ENCODE data around the gene COMMD9. TPM values are rescaled to one million over a fixed set of nuclear protein-coding genes. Genes with fewer than 3 reads are reported as not detected.

Gene COMMD9
- total RNA-seq, 2 experiments from 2014 or later, result 30.5 to 34.1 TPM

DNA sequence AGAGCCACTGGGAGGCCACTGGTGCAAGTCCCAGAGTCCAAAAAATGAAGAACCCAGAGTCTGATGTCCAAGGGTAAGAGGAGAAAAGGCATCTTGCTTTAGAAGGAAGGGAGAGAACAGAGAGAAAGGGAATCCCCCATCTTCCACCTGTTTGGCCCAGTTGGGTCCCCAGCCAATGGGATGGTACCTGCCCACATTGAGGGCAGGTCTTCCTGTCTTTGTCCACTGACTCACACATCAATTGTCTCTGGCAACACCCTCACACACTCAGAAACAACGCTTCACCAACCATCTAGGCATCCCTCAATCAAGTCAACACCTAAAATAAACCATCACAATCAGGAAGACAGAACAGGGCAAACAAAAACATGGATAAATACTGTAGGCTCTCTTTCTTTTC lies 6.3 kb downstream of the COMMD9 start:
- no peaks in the 10 kb centered on the region for H3K36me3 Mint-ChIP-seq (ENCODE audit: low read depth)

DNA sequence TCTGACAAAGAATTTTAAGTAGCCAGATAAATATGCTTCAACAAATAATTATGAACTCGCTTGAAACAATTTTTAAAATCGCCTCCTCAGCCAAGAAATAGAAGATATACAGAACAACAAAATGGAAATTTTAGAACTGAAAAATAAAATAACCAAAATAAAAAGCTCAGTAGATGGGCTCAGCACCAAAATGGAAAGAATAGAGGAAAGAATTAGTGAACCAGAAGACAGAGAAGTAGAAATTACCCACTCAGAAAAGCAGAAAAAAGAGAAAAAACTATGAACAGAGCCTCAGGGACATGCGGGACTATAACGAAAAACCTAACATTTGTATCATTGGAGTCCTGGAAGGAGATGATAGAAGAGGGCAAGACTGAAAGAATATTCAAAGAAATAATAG lies 7.4 kb downstream of the COMMD9 start:
- DNase-seq, result no peak
- POLR2A ChIA-PET, result interaction anchor here (1.2 kb wide), 1 partner anchor 16 kb away, joined by 3 read pairs; no protein-coding TSS in a partner anchor
- H3K9me3 Mint-ChIP-seq, result no peaks in the 10 kb centered on the region
- H3K36me3 Mint-ChIP-seq (ENCODE audit: low read depth), result no peaks in the 10 kb centered on the region
- CTCF ChIA-PET, result interaction anchor here (1.5 kb wide), 1 partner anchor 211 kb away, joined by 6 read pairs; no protein-coding TSS in a partner anchor
- H3K27me3 Mint-ChIP-seq, result no peaks in the 10 kb centered on the region
- peaks cover 10% of the 10 kb centered on the region for H3K4me1 Mint-ChIP-seq
- no peak overlapping the region for H3K4me3 Mint-ChIP-seq
- no peak overlapping the region for H3K27ac Mint-ChIP-seq

More for the DNA sequence above, 6.3 kb downstream of the COMMD9 start:
- DNase-seq, result no peak
- ChIA-PET POLR2A (interaction anchor here (0.7 kb wide), 1 partner anchor 14 kb away, joined by 3 read pairs; no protein-coding TSS in a partner anchor), CTCF (no interaction called here)
- H3K4me3 Mint-ChIP-seq, result no peak overlapping the region
- peaks cover 13% of the 10 kb centered on the region for H3K4me1 Mint-ChIP-seq
- H3K27me3 Mint-ChIP-seq, result no peaks in the 10 kb centered on the region
- H3K9me3 Mint-ChIP-seq, result no peaks in the 10 kb centered on the region
- H3K27ac Mint-ChIP-seq, result no peak overlapping the region

DNA sequence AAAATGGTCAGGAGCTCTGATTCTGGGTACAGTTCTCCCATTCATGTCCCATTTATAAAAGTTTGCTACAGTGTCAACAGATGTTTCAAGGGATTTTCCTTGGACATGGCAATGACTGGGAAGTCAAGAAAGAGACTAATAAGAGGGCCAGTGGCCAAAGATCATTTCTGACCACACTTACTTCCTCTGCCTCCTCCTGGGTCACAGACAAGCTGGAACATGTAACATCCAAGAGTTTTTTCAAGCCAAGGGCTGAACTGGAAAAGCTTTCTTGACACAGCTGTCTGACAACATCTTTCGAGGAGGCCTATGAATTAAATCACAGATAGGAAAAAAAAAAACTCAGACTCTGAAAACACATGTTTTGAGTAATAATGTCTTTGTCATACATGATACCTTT lies 8.7 kb downstream of the COMMD9 start:
- no peak overlapping the region for H3K4me3 Mint-ChIP-seq
- ChIA-PET CTCF (interaction anchor here (1.5 to 3.0 kb wide), 2 partner anchors 13 to 213 kb away, joined by 6 to 10 read pairs; no protein-coding TSS in a partner anchor), POLR2A (interaction anchor here (0.7 kb wide), 1 partner anchor 241 kb away, joined by 3 read pairs; no protein-coding TSS in a partner anchor)
- H3K27me3 Mint-ChIP-seq, result no peaks in the 10 kb centered on the region
- peaks cover 10% of the 10 kb centered on the region for H3K4me1 Mint-ChIP-seq
- H3K27ac Mint-ChIP-seq, result no peak overlapping the region
- no peaks in the 10 kb centered on the region for H3K36me3 Mint-ChIP-seq (ENCODE audit: low read depth)
- no peak for DNase-seq
- H3K9me3 Mint-ChIP-seq, result no peaks in the 10 kb centered on the region

DNA sequence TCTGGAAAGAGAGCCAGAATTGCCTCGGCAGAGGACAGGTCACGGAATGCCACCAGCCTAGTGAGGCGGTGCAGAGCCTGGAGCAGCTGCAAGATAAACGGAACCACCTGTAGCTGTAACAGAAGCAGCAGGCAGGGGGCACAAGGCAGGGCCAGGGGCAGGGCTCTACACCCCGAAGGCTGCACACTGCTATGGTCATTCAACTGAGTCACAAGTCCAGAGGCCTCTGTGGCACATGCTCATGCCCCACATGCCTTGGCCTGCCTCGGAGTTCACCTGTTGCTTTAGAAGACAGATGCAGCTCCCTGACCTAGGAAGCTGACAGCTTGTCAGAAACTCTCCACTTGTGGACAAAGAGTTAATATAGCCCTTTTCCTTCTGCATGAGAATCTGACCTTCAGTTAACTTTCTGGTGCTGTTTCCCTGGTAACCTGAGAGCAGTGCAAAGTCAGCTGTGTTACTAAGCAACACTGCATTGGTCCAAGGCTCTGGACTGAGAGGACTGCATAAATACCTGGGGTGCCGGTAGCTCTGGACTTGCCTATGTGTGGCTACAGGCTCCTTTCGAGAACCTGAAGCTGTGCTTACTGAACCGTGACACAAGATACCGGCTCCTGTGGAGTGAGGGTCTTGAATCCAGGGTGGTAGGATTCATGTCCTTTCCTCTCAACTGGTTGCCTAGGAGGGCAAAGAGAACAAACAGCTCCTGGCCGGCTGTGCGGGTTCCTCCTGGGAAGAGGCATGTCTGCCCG lies 10.5 kb downstream of the COMMD9 start:
- Mint-ChIP-seq H3K36me3 (ENCODE audit: low read depth) (peaks cover 4% of the 10 kb centered on the region), H3K27ac (no peak overlapping the region), H3K27me3 (no peaks in the 10 kb centered on the region), H3K4me1 (peaks cover 3% of the 10 kb centered on the region), H3K9me3 (no peaks in the 10 kb centered on the region), H3K4me3 (no peak overlapping the region)
- DNase-seq, result no peak
- ChIA-PET CTCF (interaction anchor here (1.5 to 3.0 kb wide), 2 partner anchors 11 to 14 kb away, joined by 4 to 10 read pairs; no protein-coding TSS in a partner anchor), POLR2A (interaction anchor here (1.0 kb wide), 1 partner anchor 10 kb away, joined by 3 read pairs; no protein-coding TSS in a partner anchor)

DNA sequence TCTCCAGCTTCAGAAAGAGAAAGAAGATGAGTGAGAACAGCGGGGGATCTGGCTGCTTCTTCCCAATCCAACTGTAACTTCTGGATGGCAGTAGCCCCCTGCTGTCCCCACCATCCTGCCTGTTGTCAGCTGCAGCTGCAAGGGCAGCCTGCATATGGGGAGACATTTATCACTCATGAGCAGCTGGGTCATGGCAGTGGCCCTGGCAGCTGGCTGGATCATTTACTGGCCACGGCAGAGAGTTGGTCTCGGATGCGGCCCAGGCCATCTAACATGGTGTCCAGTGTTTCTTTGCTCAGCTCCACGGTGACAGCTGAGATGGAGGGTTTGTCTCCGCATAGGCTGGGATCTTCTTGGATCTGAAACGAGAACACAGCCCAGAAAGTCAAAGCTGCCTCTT lies 14.8 kb downstream of the COMMD9 start:
- Mint-ChIP-seq H3K27me3 (no peaks in the 10 kb centered on the region), H3K27ac (no peak overlapping the region), H3K9me3 (no peaks in the 10 kb centered on the region), H3K36me3 (ENCODE audit: low read depth) (peaks cover 16% of the 10 kb centered on the region), H3K4me3 (no peak overlapping the region), H3K4me1 (peaks cover 11% of the 10 kb centered on the region)
- DNase-seq, result no peak
- CTCF ChIA-PET, result interaction anchor here (1.2 to 2.8 kb wide), 4 partner anchors 8 to 219 kb away, joined by 3 to 10 read pairs (median 6); partner anchors contain the start of gene COMMD9
- POLR2A ChIA-PET, result no interaction called here

DNA sequence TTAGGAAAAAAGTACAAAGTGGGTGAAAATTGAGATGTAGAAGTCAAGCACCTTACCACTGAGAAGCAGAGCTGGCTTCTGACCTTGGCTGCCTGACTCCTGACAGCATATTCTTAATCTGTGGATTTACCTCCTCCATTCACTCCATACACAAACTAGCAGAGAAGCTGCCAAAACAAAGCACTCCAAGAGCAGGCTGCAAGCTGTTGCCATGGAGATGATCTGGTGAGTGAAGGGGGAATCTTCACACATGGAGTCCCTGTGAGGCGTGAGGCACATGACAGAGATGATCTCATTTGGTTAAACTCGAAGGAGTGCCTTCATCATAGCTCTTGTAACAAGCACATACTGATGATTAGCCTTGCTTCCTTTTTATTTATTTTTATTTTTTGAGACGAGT lies 16.1 kb downstream of the COMMD9 start:
- Mint-ChIP-seq H3K36me3 (ENCODE audit: low read depth) (peaks cover 16% of the 10 kb centered on the region), H3K9me3 (no peaks in the 10 kb centered on the region), H3K4me3 (no peak overlapping the region), H3K27me3 (no peaks in the 10 kb centered on the region), H3K27ac (no peak overlapping the region), H3K4me1 (peaks cover 11% of the 10 kb centered on the region)
- POLR2A ChIA-PET, result no interaction called here
- CTCF ChIA-PET, result interaction anchor here (1.0 to 2.8 kb wide), 4 partner anchors 10 to 220 kb away, joined by 3 to 10 read pairs (median 3); no protein-coding TSS in a partner anchor
- DNase-seq, result no peak

DNA sequence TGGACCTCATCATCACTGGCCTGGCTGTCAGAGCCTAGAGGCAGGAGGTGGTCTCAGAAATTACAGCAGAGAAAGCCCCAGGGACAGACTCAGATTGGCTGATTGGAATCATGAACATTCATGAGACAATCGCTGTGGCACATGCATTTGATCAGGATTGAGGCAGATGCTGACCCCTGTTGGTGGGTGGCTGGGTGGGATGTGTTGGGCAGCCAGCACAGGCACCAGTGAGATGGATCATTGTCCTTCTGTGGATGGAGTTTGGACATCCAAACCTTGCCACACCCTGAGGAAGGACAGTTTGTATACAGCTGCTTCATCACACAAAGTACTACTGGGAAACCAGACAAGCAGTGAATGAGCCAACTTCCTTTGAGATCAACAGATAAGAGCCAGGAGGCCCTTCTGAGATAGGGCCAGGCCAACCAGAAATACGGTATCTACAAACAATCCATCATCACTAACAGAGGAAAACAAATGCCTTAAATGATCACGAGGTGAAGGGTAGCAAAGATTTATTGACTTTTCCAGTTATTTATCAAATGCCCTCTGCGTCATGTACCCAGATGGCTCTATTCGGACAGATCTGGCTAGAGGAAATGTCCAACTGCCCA lies 17.3 kb downstream of the COMMD9 start:
- Mint-ChIP-seq H3K36me3 (ENCODE audit: low read depth) (peaks cover 16% of the 10 kb centered on the region), H3K27me3 (peaks cover 3% of the 10 kb centered on the region), H3K4me3 (no peak overlapping the region), H3K4me1 (peaks cover 12% of the 10 kb centered on the region), H3K9me3 (no peaks in the 10 kb centered on the region), H3K27ac (no peak overlapping the region)
- POLR2A ChIA-PET, result no interaction called here
- DNase-seq, result no peak
- CTCF ChIA-PET, result interaction anchor here (1.0 kb wide), 1 partner anchor 8 kb away, joined by 3 read pairs; no protein-coding TSS in a partner anchor

DNA sequence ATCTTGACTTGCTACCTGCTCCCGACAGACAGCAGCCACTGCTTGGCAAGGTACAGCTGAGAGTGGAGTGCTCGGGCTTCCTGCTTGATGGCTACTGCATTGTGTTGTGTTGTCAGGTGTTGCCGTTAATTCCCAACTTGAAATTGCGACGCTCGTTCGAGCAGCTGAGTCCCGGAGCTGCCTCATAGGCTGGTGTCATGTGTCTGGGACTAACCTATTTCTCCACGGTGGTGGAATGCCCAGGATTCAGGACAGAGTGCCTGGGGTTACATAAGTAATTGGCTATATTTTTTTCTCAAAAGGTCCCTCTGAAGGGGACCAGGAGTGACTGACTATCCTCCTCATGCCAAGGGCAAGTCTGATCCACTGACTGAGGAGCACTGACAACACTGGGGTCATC lies 18.5 kb downstream of the COMMD9 start:
- H3K27me3 Mint-ChIP-seq, result peaks cover 3% of the 10 kb centered on the region
- H3K36me3 Mint-ChIP-seq (ENCODE audit: low read depth), result peaks cover 16% of the 10 kb centered on the region
- H3K4me1 Mint-ChIP-seq, result peaks cover 12% of the 10 kb centered on the region
- ChIA-PET CTCF (no interaction called here), POLR2A (no interaction called here)
- H3K4me3 Mint-ChIP-seq, result no peak overlapping the region
- H3K9me3 Mint-ChIP-seq, result no peaks in the 10 kb centered on the region
- no peak for DNase-seq
- no peak overlapping the region for H3K27ac Mint-ChIP-seq

DNA sequence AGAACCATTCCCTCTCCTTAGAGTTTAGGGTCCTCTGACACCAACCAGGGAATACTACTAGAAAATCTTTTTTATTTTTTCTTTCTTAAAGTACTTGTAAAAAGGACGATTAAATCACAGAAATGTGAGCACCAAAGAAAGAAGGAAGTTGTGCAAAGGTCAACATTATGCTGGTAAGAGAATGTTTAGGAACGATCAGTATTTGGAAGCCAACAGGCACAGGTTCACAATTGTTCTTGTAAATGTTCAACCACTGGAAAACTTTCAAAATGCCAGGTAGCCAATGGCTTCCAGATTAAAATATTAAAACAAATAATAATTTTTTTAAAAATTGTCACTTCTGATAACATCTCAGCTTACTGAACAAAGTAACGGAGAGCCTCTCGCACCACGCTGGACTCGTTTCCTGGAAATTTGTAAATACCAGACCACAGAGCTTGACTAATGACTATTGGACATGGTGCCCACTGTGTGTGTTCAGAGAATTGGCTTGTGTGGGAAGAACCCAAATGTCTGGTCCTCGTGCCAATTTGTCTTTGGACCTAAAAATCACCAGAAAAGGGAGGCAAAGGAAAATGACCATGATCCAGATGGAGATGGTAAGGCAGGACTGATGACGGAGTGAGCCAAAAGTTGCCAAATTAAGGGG lies 20.8 kb downstream of the COMMD9 start:
- H3K4me3 Mint-ChIP-seq, result no peak overlapping the region
- H3K27ac Mint-ChIP-seq, result no peak overlapping the region
- ChIA-PET POLR2A (interaction anchor here (2.3 kb wide), 1 partner anchor 21 kb away, joined by 10 read pairs; the partner anchor contains the start of gene COMMD9), CTCF (interaction anchor here (1.0 to 3.4 kb wide), 5 partner anchors 10 to 447 kb away, joined by 3 to 18 read pairs (median 10); no protein-coding TSS in a partner anchor)
- H3K36me3 Mint-ChIP-seq (ENCODE audit: low read depth), result peaks cover 10% of the 10 kb centered on the region
- DNase-seq, result no peak
- no peaks in the 10 kb centered on the region for H3K9me3 Mint-ChIP-seq
- peaks cover 12% of the 10 kb centered on the region for H3K4me1 Mint-ChIP-seq
- H3K27me3 Mint-ChIP-seq, result peaks cover 9% of the 10 kb centered on the region

DNA sequence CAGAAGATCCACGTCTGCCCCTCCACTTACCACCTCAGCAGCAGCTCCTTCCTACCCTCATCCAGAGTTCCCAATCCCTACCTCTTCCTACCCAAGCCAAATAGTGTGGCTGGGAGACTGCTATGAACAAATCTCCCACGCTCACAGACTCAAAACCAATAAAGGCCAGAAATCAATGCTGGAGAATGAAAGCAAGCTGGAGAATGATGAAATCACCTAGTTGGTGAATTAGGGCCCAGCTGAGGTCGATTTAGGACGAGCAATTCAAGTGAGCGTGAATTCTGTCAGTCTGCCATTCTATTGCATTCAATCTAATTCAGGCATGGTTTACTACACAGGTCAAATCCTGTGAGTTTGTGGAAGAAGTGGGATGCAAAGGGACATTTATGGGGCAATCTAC lies 22.5 kb downstream of the COMMD9 start:
- ChIA-PET CTCF (interaction anchor here (1.2 to 3.4 kb wide), 14 partner anchors 8 to 652 kb away, joined by 3 to 18 read pairs (median 8); no protein-coding TSS in a partner anchor), POLR2A (interaction anchor here (1.1 to 2.3 kb wide), 3 partner anchors 15 to 647 kb away, joined by 3 to 10 read pairs (median 3); partner anchors contain the start of gene COMMD9)
- H3K4me3 Mint-ChIP-seq, result no peak overlapping the region
- H3K9me3 Mint-ChIP-seq, result no peaks in the 10 kb centered on the region
- peaks cover 2% of the 10 kb centered on the region for H3K36me3 Mint-ChIP-seq (ENCODE audit: low read depth)
- peaks cover 4% of the 10 kb centered on the region for H3K4me1 Mint-ChIP-seq
- peaks cover 15% of the 10 kb centered on the region for H3K27me3 Mint-ChIP-seq
- DNase-seq, result no peak
- H3K27ac Mint-ChIP-seq, result no peak overlapping the region

DNA sequence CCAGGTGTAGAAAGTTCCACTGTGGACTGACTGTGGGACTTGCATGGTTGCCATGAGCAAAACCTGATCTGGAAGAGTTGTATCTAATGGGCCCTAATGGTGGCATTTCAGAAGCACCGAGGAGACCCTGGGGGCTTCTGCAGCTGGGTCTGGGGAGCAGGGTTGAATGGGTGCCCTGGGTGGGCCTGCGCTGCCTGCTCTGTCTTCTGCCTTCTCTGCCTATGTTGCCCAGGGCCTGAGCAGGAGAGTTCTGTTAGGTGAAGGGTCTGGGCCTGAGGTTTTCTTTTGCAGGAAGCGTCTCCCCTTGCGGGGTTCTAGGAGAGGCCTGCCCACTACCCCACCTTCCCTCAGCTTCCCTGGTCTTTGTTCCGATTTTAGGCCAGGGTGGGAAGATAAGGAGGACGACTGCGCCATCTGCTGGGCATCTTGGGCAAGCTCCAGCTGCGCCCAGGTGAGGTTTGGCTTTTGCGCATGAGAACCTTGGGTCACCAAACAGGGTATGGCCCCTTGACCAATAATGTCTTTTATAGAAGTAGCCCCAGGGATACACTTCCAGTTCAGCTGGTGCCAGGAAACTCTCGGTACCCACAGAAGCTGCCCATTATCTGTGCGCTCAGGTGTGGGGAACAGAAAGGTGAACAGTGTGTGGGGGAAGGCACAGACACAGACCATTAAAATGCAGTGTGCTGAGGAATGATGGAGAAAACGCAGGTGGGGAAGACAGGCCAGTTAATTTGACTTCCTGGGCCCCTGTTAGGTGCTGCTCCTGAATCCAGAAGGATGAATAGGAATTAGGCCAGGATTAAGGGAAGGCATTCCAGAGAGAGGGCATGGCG lies 23.2 kb downstream of the COMMD9 start:
- H3K27ac Mint-ChIP-seq, result no peak overlapping the region
- DNase-seq, result peak; percentile 59
- CTCF ChIA-PET, result interaction anchor here (0.6 to 3.4 kb wide), 16 partner anchors 9 to 651 kb away, joined by 3 to 18 read pairs (median 5); no protein-coding TSS in a partner anchor
- POLR2A ChIA-PET, result interaction anchor here (1.1 to 2.3 kb wide), 2 partner anchors 15 to 23 kb away, joined by 3 to 10 read pairs; partner anchors contain the start of gene COMMD9
- H3K36me3 Mint-ChIP-seq (ENCODE audit: low read depth), result no peaks in the 10 kb centered on the region
- H3K9me3 Mint-ChIP-seq, result no peaks in the 10 kb centered on the region
- peaks cover 15% of the 10 kb centered on the region for H3K27me3 Mint-ChIP-seq
- H3K4me3 Mint-ChIP-seq, result no peak overlapping the region
- peaks cover 1% of the 10 kb centered on the region for H3K4me1 Mint-ChIP-seq

DNA sequence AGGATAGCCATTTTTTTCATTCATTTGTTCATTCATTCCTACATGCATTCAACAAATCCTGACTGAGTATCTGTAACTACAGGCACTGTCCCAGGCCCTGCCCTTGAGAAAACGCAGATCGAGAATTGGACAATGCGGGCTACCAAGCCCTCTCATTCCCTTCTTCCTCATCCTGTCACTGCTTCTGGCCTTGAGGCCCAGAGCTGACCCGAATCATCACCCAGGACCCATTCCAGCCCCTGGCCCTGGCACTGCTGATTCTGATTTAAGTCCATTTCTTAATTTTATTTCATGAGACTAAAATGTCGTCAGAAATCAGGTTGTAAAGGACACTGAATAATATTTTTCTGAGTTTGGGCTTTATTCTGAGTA lies 24.3 kb downstream of the COMMD9 start:
- peaks cover 1% of the 10 kb centered on the region for H3K4me1 Mint-ChIP-seq
- no peaks in the 10 kb centered on the region for H3K36me3 Mint-ChIP-seq (ENCODE audit: low read depth)
- peaks cover 15% of the 10 kb centered on the region for H3K27me3 Mint-ChIP-seq
- DNase-seq, result no peak
- ChIA-PET CTCF (interaction anchor here (1.3 to 2.9 kb wide), 3 partner anchors 213 to 650 kb away, joined by 3 to 17 read pairs (median 12); no protein-coding TSS in a partner anchor), POLR2A (no interaction called here)
- H3K4me3 Mint-ChIP-seq, result no peak overlapping the region
- H3K9me3 Mint-ChIP-seq, result no peaks in the 10 kb centered on the region
- no peak overlapping the region for H3K27ac Mint-ChIP-seq

All from activated CD4-positive, alpha-beta memory T cell treated with anti-CD3 and anti-CD28 coated beads, Interleukin-2, amount 10 ng/mL, durations not matched to agents 7 days and 5 days (primary cell).